Upper lobe of right lung (tissue), 1 donor: Measurements from ENCODE around the gene GRK5. TPM values are rescaled to one million over a fixed set of nuclear protein-coding genes. Genes with fewer than 3 reads are reported as not detected.

Source experiments
- ATAC-seq: fragments of 200-7000 bp; cut with Tn5 transposase; one replicate; pipeline ENCODE4 v1.9.1; 2020; ENCODE audit warnings: mild to moderate bottlenecking, moderate library complexity
- DNase-seq: peaks from one replicate; pipeline ENCODE4 v3.0.0-alpha.2; 2020
- H3K27ac ChIP-seq: fragments of 200-600 bp; one replicate; pipeline ENCODE4 v1.8.0; 2022
- H3K27me3 ChIP-seq: fragments of 200-600 bp; one replicate; pipeline ENCODE4 v1.8.0; 2022; ENCODE audit warnings: mild to moderate bottlenecking
- H3K36me3 ChIP-seq: fragments of 200-600 bp; one replicate; pipeline ENCODE4 v1.8.0; 2022
- H3K4me1 ChIP-seq: fragments of 200-600 bp; one replicate; pipeline ENCODE4 v1.8.0; 2022
- H3K4me3 ChIP-seq: fragments of 200-600 bp; one replicate; pipeline ENCODE4 v1.8.0; 2022; ENCODE audit warnings: mild to moderate bottlenecking
- H3K9me3 ChIP-seq: fragments of 200-600 bp; one replicate; pipeline ENCODE4 v1.8.0; 2022
- intact Hi-C: fragments of 100-400 bp; cut with DNase I; formaldehyde crosslinking; loops from one replicate; pipeline ENCODE4 v1.11.0; 2022
- total RNA-seq: library from RNA; stranded (reverse); fragmentation: NEBNext Ultra II Directional; extraction: Animal tissue kit (Norgen Biotek cat#: 25700); gene quantifications from one replicate; pipeline ENCODE4 v1.2.1, GENCODE V29; 2021
- TF ChIP-seq, protein P1 (sequence below): fragments of 200-600 bp; IDR thresholded peaks from one replicate; pipeline ENCODE4 v1.8.0; 2022; ENCODE audit warnings: antibody characterized with exemption
- donor health status: DM: no; HTN: yes; CAD: no; lungs with severe emphysema.

The GRK5 gene
- total RNA-seq, 1 donor from 2014 or later: 83.5 TPM

DNA sequence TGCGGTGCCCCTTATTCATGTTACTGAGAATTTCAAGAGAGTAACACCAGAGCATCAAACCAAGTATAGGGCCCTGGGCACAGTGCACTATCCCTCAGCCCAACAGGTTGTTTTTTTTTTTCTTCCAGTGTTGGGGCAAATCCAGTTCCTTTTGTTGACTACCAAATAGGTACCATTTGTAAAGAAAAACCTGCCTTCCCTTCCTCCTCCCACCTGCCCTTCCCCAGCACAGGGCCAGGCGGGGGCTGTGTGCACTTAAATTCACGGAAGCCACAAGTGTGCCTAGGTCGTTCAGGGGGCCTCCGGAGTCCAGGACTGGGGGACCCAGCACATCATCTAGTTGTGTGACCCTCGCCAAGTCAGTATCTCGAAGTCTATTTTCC, 41.3 kb upstream of the GRK5 start:
- DNase-seq: peak; percentile 52

DNA sequence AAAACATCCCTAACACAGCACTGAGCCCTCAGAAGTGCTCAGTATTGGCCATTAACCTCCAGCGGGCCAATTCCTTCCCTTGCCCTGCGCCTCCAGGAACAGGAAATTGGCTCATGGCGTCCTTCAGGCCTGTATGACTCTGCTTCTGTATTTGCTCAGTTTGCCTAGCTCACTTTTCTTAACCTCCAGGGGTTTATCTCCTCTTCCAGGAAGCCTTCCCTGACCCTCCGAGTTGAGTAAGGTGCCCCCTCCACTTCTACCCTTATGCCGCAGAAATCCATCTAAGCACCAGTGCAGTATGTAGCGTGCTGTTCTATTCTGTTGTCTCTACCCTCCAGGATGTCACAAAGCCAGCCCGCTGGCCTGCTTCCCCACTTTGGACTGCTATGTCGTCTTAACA, 40.8 kb upstream of the GRK5 start:
- Histone ChIP-seq H3K27ac (peak overlapping the region; percentile 91), H3K4me3 (no peak overlapping the region), H3K9me3 (no peaks in the 10 kb centered on the region), H3K36me3 (peaks cover 44% of the 10 kb centered on the region), H3K4me1 (peaks cover 8% of the 10 kb centered on the region), H3K27me3 (no peaks in the 10 kb centered on the region)
- TF ChIP-seq, protein P1, sequence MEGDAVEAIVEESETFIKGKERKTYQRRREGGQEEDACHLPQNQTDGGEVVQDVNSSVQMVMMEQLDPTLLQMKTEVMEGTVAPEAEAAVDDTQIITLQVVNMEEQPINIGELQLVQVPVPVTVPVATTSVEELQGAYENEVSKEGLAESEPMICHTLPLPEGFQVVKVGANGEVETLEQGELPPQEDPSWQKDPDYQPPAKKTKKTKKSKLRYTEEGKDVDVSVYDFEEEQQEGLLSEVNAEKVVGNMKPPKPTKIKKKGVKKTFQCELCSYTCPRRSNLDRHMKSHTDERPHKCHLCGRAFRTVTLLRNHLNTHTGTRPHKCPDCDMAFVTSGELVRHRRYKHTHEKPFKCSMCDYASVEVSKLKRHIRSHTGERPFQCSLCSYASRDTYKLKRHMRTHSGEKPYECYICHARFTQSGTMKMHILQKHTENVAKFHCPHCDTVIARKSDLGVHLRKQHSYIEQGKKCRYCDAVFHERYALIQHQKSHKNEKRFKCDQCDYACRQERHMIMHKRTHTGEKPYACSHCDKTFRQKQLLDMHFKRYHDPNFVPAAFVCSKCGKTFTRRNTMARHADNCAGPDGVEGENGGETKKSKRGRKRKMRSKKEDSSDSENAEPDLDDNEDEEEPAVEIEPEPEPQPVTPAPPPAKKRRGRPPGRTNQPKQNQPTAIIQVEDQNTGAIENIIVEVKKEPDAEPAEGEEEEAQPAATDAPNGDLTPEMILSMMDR: no peak
- DNase-seq: no peak
- ATAC-seq: no peak
- intact Hi-C loops: no loop called here

More for the DNA sequence above, 41.3 kb upstream of the GRK5 start:
- TF ChIP-seq, protein P1: no peak
- Histone ChIP-seq H3K27ac (peak overlapping the region; percentile 91), H3K36me3 (peaks cover 39% of the 10 kb centered on the region), H3K4me1 (peaks cover 8% of the 10 kb centered on the region), H3K27me3 (no peaks in the 10 kb centered on the region), H3K4me3 (peak overlapping the region; percentile 83), H3K9me3 (no peaks in the 10 kb centered on the region)
- intact Hi-C loops: no loop called here
- ATAC-seq: no peak

DNA sequence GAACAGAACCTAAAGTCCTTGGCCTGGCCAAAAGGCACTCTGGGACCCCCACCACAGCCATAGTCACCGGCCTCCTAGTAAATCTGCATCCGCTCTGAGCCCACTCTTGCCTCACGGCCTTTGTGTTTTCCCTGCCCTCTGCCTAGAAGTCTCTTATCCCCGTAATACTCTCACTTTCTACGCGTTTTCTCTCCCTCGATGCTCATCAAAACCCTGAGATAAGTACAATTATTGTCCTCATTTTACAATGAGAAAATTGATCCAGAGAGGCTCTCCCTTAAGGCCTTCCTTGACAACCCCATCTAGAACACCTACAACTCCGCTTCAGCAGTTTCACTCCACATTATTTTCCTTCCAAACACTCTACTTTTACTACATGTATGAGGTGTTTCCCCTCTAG, 40.3 kb upstream of the GRK5 start:
- peaks cover 8% of the 10 kb centered on the region for H3K4me1 ChIP-seq
- no peaks in the 10 kb centered on the region for H3K9me3 ChIP-seq
- no peak overlapping the region for H3K4me3 ChIP-seq
- DNase-seq (peak; percentile 10), ATAC-seq (no peak)
- TF ChIP-seq, protein P1: no peak
- H3K27ac ChIP-seq: peak overlapping the region; percentile 91
- no peaks in the 10 kb centered on the region for H3K27me3 ChIP-seq
- peaks cover 49% of the 10 kb centered on the region for H3K36me3 ChIP-seq
- intact Hi-C loops: no loop called here

DNA sequence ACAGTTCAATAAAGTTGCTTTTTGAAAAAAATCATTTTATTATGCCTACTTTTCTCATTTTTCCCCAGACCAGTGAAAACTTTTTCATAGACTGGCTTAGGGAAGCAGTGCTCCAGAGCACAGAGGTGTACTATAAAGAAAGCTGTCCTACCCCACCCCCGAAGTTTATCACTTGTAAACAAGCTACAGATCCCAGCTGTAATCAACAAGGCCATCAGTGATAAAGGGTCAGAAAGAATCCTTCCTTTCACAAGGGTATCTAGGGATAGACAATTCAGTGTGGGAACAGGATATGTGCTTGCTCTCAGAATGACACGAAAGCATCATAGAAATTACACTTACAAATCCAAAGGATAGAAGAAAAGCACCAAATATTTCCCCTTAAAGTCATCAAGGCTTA, 33.3 kb upstream of the GRK5 start:
- intact Hi-C loops: no loop called here
- H3K27me3 ChIP-seq: no peaks in the 10 kb centered on the region
- no peak for ATAC-seq
- H3K36me3 ChIP-seq: peaks cover 60% of the 10 kb centered on the region
- H3K27ac ChIP-seq: no peak overlapping the region
- H3K4me1 ChIP-seq: peaks cover 6% of the 10 kb centered on the region
- TF ChIP-seq, protein P1: no peak
- no peak overlapping the region for H3K4me3 ChIP-seq
- DNase-seq: no peak
- H3K9me3 ChIP-seq: no peaks in the 10 kb centered on the region

DNA sequence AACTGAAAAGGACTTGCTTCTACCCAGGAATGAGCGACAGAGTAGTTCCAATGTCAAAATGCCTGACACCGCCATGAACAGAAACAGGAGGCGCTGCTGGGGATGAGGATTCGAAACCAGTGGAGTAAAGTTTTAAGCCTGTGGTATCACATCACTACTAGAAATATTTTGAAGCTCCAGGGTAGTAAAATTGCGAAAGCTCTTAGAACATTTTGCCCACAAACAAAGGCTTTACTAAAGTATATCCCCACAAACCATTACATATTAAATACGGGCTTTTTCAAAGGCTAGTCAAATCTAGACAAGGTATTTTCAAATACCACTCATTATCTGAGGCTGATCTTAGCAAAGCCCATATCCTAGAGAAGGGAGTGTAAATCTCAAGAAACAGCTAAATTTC, 31.2 kb upstream of the GRK5 start:
- H3K4me1 ChIP-seq: peaks cover 7% of the 10 kb centered on the region
- TF ChIP-seq, protein P1: no peak
- H3K4me3 ChIP-seq: no peak overlapping the region
- no peak for DNase-seq
- H3K27ac ChIP-seq: no peak overlapping the region
- no peaks in the 10 kb centered on the region for H3K9me3 ChIP-seq
- ATAC-seq: no peak
- H3K27me3 ChIP-seq: no peaks in the 10 kb centered on the region
- H3K36me3 ChIP-seq: peaks cover 40% of the 10 kb centered on the region
- intact Hi-C loops: no loop called here
